Measurements from ENCODE around the gene PRKRIP1.
A peak's percentile ranks its signal among the peaks of the same experiment; 100 is the strongest.
"Not testable (repeated sequence)": the region's sequence is repeated elsewhere in the genome, so short reads cannot be mapped to it uniquely, and the experiment has no call there.

PRKRIP1 gene, protein sequence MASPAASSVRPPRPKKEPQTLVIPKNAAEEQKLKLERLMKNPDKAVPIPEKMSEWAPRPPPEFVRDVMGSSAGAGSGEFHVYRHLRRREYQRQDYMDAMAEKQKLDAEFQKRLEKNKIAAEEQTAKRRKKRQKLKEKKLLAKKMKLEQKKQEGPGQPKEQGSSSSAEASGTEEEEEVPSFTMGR

GRCh38 chr7:102395873-102396709 is at the start of gene PRKRIP1:
Gene PRKRIP1 (plus strand): TSS chr7:102396363. CDS start chr7:102396412, 49 bp downstream.
- Histone ChIP-seq H3K4me1 (ENCODE audit: control insufficient read depth in 1 of 2, insufficient read depth in 2 of 2, low read length in 2 of 2) (peaks cover 7 to 11% of the 10 kb centered on the region in 2 donors), H3K4me3 (ENCODE audit: low read depth in 1 of 2, low read length in 2 of 2) (peak within 1 kb of the TSS; percentile 97 to 99), H3K9ac (ENCODE audit: low read depth in 1 of 2, low read length in 2 of 2) (peak within 1 kb of the TSS; percentile 94 to 99), H3K27me3 (ENCODE audit: control insufficient read depth in 1 of 2, insufficient read depth in 2 of 2, low read length in 2 of 2) (no peaks in the 10 kb centered on the region), H3K36me3 (ENCODE audit: control insufficient read depth in 1 of 2, insufficient read depth in 2 of 2, low read length in 2 of 2) (peaks cover 9 to 22% of the 10 kb centered on the region in 2 donors), H3K9me3 (ENCODE audit: control insufficient read depth in 1 of 2, low read length in 2 of 2) (no peaks in the 10 kb centered on the region), H3K27ac (ENCODE audit: low read depth, low read length) (peak within 1 kb of the TSS; percentile 50)

GRCh38 chr7:102346983-102347382 is 49.2 kb upstream of the PRKRIP1 start:
- not testable (repeated sequence) for H3K4me1 ChIP-seq (ENCODE audit: control insufficient read depth in 1 of 2, insufficient read depth in 2 of 2, low read length in 2 of 2); H3K27me3 ChIP-seq (ENCODE audit: control insufficient read depth in 1 of 2, insufficient read depth in 2 of 2, low read length in 2 of 2); H3K36me3 ChIP-seq (ENCODE audit: control insufficient read depth in 1 of 2, insufficient read depth in 2 of 2, low read length in 2 of 2); H3K9me3 ChIP-seq (ENCODE audit: control insufficient read depth in 1 of 2, low read length in 2 of 2); H3K9ac ChIP-seq (ENCODE audit: low read depth in 1 of 2, low read length in 2 of 2); H3K4me3 ChIP-seq (ENCODE audit: low read depth in 1 of 2, low read length in 2 of 2); H3K27ac ChIP-seq (ENCODE audit: low read depth, low read length)

DNA sequence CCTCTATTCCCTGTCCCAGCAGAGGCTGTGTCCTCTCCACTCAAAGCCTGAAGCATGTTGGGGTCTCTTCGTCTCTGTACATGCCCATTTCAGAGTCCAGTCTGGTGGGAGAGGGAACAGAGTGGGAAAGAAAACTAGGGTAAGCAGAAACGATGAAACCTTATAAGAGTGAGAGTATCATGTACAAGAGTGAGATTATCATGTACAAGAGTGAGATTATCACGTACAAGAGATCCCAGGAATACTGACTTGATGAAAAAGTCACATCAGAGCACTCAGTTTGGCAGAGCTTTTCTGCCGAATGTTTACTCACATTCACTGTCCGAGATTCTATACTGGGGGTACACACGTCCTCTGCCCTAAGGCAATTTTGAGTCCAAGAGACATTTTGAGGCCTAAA is 39.8 kb upstream of the PRKRIP1 start, which contains the start of gene SPDYE6:
Gene SPDYE6 (minus strand): TSS at position 101 of the 400 bp plus-strand sequence. CDS start 421 bp downstream, outside the sequence.
- not testable (repeated sequence) for H3K27ac ChIP-seq (ENCODE audit: low read depth, low read length); H3K9me3 ChIP-seq (ENCODE audit: control insufficient read depth in 1 of 2, low read length in 2 of 2); H3K4me3 ChIP-seq (ENCODE audit: low read depth in 1 of 2, low read length in 2 of 2); H3K27me3 ChIP-seq (ENCODE audit: control insufficient read depth in 1 of 2, insufficient read depth in 2 of 2, low read length in 2 of 2); H3K36me3 ChIP-seq (ENCODE audit: control insufficient read depth in 1 of 2, insufficient read depth in 2 of 2, low read length in 2 of 2); H3K9ac ChIP-seq (ENCODE audit: low read depth in 1 of 2, low read length in 2 of 2); H3K4me1 ChIP-seq (ENCODE audit: control insufficient read depth in 1 of 2, insufficient read depth in 2 of 2, low read length in 2 of 2)

DNA sequence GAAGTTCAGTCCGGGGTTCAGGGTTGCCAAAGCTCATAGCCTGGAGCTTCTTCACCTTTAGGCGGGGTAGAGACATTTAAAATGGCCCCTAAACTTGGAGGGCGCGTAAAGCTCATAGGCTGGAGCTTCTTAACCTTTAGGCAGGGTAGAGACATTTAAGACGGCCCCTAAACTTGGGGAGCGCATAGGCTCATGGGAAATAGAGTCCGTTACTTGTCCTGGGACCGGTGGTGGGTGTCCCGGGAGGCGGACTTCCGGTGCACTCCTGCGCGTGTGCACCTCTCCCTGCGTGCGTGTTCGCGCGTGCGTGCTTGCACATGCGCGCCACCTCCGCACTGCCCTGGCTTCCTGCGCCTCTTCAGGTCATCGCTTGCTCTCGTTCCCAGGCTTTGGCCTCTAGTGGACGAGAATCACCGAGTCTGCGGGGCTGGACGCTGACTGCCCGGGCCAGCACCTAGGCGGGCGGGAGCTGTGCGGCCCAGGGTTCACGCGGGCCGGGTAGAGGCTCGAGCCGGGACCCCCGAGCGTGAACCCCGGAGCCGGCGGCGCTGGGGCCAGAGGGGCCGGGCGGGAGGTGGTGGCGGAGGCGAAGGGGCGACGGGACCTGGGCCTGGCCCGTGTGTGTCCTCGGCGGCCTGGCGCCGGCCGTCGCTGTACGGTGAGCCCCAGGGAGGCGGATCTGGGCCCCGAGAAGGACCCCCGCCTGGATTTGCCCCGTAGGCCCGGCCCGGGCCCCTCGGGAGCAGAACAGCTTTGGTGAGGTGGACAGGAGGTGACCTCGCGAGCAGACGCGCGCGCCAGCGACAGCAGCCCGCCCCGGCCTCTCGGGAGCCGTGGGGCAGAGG is 32.4 kb upstream of the PRKRIP1 start:
- not testable (repeated sequence) for H3K27me3 ChIP-seq (ENCODE audit: control insufficient read depth in 1 of 2, insufficient read depth in 2 of 2, low read length in 2 of 2); H3K9me3 ChIP-seq (ENCODE audit: control insufficient read depth in 1 of 2, low read length in 2 of 2); H3K4me1 ChIP-seq (ENCODE audit: control insufficient read depth in 1 of 2, insufficient read depth in 2 of 2, low read length in 2 of 2); H3K36me3 ChIP-seq (ENCODE audit: control insufficient read depth in 1 of 2, insufficient read depth in 2 of 2, low read length in 2 of 2)
- Histone ChIP-seq H3K9ac (ENCODE audit: low read depth in 1 of 2, low read length in 2 of 2) (peak overlapping the region in 1 of 2 donors; percentile 43), H3K27ac (ENCODE audit: low read depth, low read length) (peak overlapping the region; percentile 70), H3K4me3 (ENCODE audit: low read depth in 1 of 2, low read length in 2 of 2) (peak overlapping the region; percentile 52 to 73)

- H3K27ac ChIP-seq (ENCODE audit: low read depth, low read length); H3K9ac ChIP-seq (ENCODE audit: low read depth in 1 of 2, low read length in 2 of 2); H3K9me3 ChIP-seq (ENCODE audit: control insufficient read depth in 1 of 2, low read length in 2 of 2); H3K27me3 ChIP-seq (ENCODE audit: control insufficient read depth in 1 of 2, insufficient read depth in 2 of 2, low read length in 2 of 2); H3K4me1 ChIP-seq (ENCODE audit: control insufficient read depth in 1 of 2, insufficient read depth in 2 of 2, low read length in 2 of 2); H3K36me3 ChIP-seq (ENCODE audit: control insufficient read depth in 1 of 2, insufficient read depth in 2 of 2, low read length in 2 of 2): not testable (repeated sequence)
- H3K4me3 ChIP-seq (ENCODE audit: low read depth in 1 of 2, low read length in 2 of 2) = peak overlapping the region; percentile 50 to 73
Observed at GRCh38 chr7:102364394-102364886, 31.7 kb upstream of the PRKRIP1 start.

- H3K9ac ChIP-seq (ENCODE audit: low read depth in 1 of 2, low read length in 2 of 2); H3K36me3 ChIP-seq (ENCODE audit: control insufficient read depth in 1 of 2, insufficient read depth in 2 of 2, low read length in 2 of 2); H3K27me3 ChIP-seq (ENCODE audit: control insufficient read depth in 1 of 2, insufficient read depth in 2 of 2, low read length in 2 of 2); H3K4me3 ChIP-seq (ENCODE audit: low read depth in 1 of 2, low read length in 2 of 2); H3K9me3 ChIP-seq (ENCODE audit: control insufficient read depth in 1 of 2, low read length in 2 of 2); H3K27ac ChIP-seq (ENCODE audit: low read depth, low read length); H3K4me1 ChIP-seq (ENCODE audit: control insufficient read depth in 1 of 2, insufficient read depth in 2 of 2, low read length in 2 of 2): not testable (repeated sequence)
Observed at GRCh38 chr7:102365390-102365789, 30.8 kb upstream of the PRKRIP1 start.

GRCh38 chr7:102370038-102370437 is 26.1 kb upstream of the PRKRIP1 start:
- H3K4me3 ChIP-seq (ENCODE audit: low read depth in 1 of 2, low read length in 2 of 2); H3K9ac ChIP-seq (ENCODE audit: low read depth in 1 of 2, low read length in 2 of 2); H3K9me3 ChIP-seq (ENCODE audit: control insufficient read depth in 1 of 2, low read length in 2 of 2); H3K27ac ChIP-seq (ENCODE audit: low read depth, low read length); H3K36me3 ChIP-seq (ENCODE audit: control insufficient read depth in 1 of 2, insufficient read depth in 2 of 2, low read length in 2 of 2); H3K4me1 ChIP-seq (ENCODE audit: control insufficient read depth in 1 of 2, insufficient read depth in 2 of 2, low read length in 2 of 2); H3K27me3 ChIP-seq (ENCODE audit: control insufficient read depth in 1 of 2, insufficient read depth in 2 of 2, low read length in 2 of 2): not testable (repeated sequence)

DNA sequence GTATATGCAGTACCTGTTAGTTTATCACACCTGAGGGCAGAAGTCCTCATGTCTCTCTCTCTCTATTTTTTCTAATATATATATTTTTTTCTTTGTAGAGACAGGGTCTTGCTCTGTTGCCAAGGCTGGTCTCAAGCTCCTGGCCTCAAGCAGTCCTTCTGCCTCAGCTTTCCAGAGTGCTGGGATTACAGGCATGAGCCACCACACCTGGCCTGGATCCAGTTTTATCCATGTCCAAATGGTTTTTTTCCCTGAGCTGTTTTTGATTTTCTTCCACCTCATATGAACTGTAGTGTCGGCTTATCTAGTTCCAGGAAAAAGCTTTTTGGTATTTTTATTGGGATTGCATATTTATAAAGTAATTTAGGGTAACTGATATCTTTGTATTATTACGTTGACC is 23.4 kb upstream of the PRKRIP1 start:
- not testable (repeated sequence) for H3K4me1 ChIP-seq (ENCODE audit: control insufficient read depth in 1 of 2, insufficient read depth in 2 of 2, low read length in 2 of 2); H3K9me3 ChIP-seq (ENCODE audit: control insufficient read depth in 1 of 2, low read length in 2 of 2); H3K27me3 ChIP-seq (ENCODE audit: control insufficient read depth in 1 of 2, insufficient read depth in 2 of 2, low read length in 2 of 2); H3K9ac ChIP-seq (ENCODE audit: low read depth in 1 of 2, low read length in 2 of 2); H3K27ac ChIP-seq (ENCODE audit: low read depth, low read length); H3K36me3 ChIP-seq (ENCODE audit: control insufficient read depth in 1 of 2, insufficient read depth in 2 of 2, low read length in 2 of 2); H3K4me3 ChIP-seq (ENCODE audit: low read depth in 1 of 2, low read length in 2 of 2)

DNA sequence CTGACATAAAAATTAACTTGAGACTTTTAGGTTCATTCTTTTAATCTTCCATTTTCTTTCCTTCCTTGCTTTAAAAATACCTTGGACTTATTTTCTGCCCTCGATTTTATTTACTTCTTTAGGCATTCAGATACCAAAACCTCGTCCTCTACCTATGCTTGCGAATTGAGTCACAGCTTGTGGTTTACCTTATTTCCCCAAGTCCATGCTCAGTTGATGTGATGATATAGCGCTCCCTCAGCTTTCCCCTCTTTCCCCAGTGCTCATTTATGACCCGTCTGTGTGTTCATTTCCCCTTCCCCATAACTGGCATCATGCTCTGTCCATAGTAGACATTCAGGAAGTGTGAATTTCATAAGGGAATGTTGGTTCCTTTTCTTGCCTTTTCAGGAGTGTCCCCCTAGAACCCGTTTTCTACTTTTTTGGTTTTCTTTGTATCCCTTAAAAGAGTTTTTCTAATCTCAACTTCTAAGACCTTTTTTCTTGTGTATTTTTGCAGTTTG is 19.1 kb upstream of the PRKRIP1 start:
- no peak overlapping the region for H3K9ac ChIP-seq (ENCODE audit: low read depth in 1 of 2, low read length in 2 of 2)
- no peak overlapping the region for H3K27ac ChIP-seq (ENCODE audit: low read depth, low read length)
- no peaks in the 10 kb centered on the region for H3K27me3 ChIP-seq (ENCODE audit: control insufficient read depth in 1 of 2, insufficient read depth in 2 of 2, low read length in 2 of 2)
- peaks cover 0 to 29% of the 10 kb centered on the region in 2 donors for H3K36me3 ChIP-seq (ENCODE audit: control insufficient read depth in 1 of 2, insufficient read depth in 2 of 2, low read length in 2 of 2)
- H3K4me3 ChIP-seq (ENCODE audit: low read depth in 1 of 2, low read length in 2 of 2) = no peak overlapping the region
- no peaks in the 10 kb centered on the region for H3K4me1 ChIP-seq (ENCODE audit: control insufficient read depth in 1 of 2, insufficient read depth in 2 of 2, low read length in 2 of 2)
- no peaks in the 10 kb centered on the region for H3K9me3 ChIP-seq (ENCODE audit: control insufficient read depth in 1 of 2, low read length in 2 of 2)

DNA sequence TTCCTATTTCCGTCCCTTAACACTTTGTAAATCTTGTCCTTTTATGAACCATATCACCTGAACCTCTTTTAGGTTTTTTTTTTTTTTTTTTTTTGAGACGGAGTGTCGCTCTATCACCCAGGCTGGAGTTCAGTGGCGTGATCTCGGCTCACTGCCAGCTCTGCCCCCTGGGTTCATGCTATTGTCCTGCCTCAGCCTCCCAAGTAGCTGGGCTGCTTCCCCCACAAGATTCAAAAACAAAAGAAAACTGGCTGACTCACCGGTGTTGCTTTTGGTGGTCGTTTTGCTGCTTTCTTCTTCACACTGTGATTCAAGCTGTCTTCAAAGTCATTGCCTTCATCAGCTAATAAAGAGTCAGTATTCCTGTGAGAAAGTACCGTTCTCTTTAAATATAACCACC is 15.3 kb upstream of the PRKRIP1 start:
- H3K27ac ChIP-seq (ENCODE audit: low read depth, low read length); H3K9ac ChIP-seq (ENCODE audit: low read depth in 1 of 2, low read length in 2 of 2); H3K9me3 ChIP-seq (ENCODE audit: control insufficient read depth in 1 of 2, low read length in 2 of 2); H3K27me3 ChIP-seq (ENCODE audit: control insufficient read depth in 1 of 2, insufficient read depth in 2 of 2, low read length in 2 of 2); H3K4me1 ChIP-seq (ENCODE audit: control insufficient read depth in 1 of 2, insufficient read depth in 2 of 2, low read length in 2 of 2); H3K4me3 ChIP-seq (ENCODE audit: low read depth in 1 of 2, low read length in 2 of 2): not testable (repeated sequence)
- H3K36me3 ChIP-seq (ENCODE audit: control insufficient read depth in 1 of 2, insufficient read depth in 2 of 2, low read length in 2 of 2) = peaks cover 3 to 29% of the 10 kb centered on the region in 2 donors
